ENCODE results near the gene TMEM131.

TMEM131 gene

DNA sequence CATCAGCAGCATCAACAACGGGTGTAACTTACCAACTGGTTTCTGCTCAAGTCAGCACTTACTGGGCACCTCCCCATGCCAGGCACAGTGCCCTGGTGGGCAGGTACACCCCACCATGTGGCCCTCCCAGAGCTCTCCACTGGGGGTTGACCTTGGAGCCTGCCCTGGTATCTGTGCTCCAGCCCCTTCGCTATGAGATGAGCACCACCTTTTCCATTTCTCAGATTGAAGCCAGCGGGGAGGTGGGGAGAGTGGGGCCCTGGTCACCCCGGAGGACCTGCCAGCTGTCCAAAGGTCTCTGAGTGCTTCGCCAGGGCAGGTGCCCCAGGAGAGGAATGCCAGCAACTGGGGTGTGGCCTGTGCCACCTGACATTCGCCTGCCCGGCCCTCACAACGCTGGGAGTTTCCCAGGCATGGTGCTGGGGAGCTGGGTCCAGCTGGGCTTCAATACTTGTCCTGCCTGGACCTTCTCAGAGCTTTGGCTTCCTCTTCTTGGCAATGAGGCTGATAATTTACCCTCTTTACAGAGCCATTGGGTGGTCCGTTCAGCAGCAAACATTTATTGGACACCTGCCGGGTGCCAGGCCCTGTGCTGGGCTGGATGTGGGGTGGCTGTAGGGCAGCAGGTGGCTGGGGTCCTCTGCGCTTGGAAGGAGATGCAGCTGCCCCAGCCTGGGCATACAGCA, 288.2 kb downstream of the TMEM131 start:
- DNase-seq (ENCODE audit: low read depth) = no peak

DNA sequence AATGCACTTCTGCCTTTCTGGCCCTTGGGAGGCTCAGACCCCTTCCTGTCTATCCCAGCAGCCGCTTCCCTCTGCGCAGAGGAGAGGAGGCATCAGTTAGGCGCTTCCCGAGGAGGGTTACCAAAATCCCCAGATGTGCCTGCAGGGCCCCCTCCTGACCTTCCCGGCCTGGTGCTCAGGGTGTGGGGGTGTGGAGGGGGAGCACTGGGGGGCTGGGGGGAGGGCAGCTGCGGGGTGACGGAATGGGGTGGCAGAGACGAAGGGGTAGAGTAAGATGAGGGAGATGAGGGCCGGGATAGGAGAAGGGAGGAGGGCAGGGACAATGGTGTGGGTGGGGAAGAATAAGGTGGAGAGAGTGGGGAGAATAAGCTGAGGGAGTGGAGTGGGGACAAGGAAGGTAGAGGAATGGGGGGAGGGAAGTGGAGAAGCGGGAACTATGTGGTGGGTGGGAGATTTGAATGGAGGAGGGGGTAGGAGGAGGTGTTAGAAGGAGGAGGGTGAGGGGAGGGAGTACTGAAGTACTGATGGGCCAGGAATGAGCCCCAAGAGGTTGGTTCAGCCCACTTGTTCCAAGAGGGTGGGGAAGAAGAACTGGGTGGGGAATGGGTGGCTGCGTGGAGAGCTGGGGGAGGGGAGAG, 288.9 kb downstream of the TMEM131 start:
- no peak for DNase-seq (ENCODE audit: low read depth)

Measured in stimulated activated CD8-positive, alpha-beta memory T cell treated with anti-CD3 and anti-CD28 coated beads, Interleukin-7, amount 100 ng/mL, for 24 hours (primary cell).